T-cell (primary cell): ENCODE data around the gene S100A10. TPM values are rescaled to one million over a fixed set of nuclear protein-coding genes. Genes with fewer than 3 reads are reported as not detected.
A peak's percentile ranks its signal among the peaks of the same experiment; 100 is the strongest.

Experiments
- ATAC-seq, 4 experiments: fragments of 200-7000 bp in 3 of 4; fragments of 150-1000 bp in 1 of 4; cut with Tn5 transposase; replicated peaks in 1 of 4; 1 replicate in 3 of 4; 2 replicates in 1 of 4; pipeline ENCODE4 v1.10.0; 2021; ENCODE audit warnings: moderate library complexity in 3 of 4, mild to moderate bottlenecking in 2 of 4, moderate number of reproducible peaks in 1 of 4
- CTCF ChIA-PET, 2 donors: fragments of 300-600 bp; sonication (Branson Sonifier 250); formaldehyde crosslinking; loops; one replicate each; lab custom pipeline; 2022; ENCODE audit warnings: antibody characterized with exemption in 2 of 2; lab: Charles Lee
- POLR2A ChIA-PET, 2 donors: fragments of 300-600 bp; sonication (Branson Sonifier 250); formaldehyde crosslinking; loops; one replicate each; lab custom pipeline; 2022; ENCODE audit warnings: antibody characterized with exemption in 2 of 2; lab: Charles Lee
- DNase-seq, 35 experiments: peaks; one replicate each; pipeline versions ENCODE4 v3.0.0 to v3.0.0-alpha.2; 2013 to 2023
- H3K27ac ChIP-seq: one replicate; pipeline ENCODE4 v1.5.1; 2013; ENCODE audit warnings: low read length
- H3K27me3 ChIP-seq, 2 experiments: replicated peaks in 1 of 2; 1 replicate in 1 of 2; 2 replicates in 1 of 2; pipeline versions ENCODE4 v1.6.1 to v1.7.0; 2013; ENCODE audit warnings: low read length in 1 of 2, mixed read lengths in 1 of 2; ENCODE audit not compliant: control insufficient read depth in 2 of 2, insufficient read depth in 2 of 2; ENCODE audit errors: extremely low read depth in 1 of 2
- H3K36me3 ChIP-seq, 2 donors: 1 replicate in 1 of 2; 2 replicates in 1 of 2; pipeline versions ENCODE4 v1.6.1 to v1.7.0; 2013; ENCODE audit warnings: low read length in 1 of 2; ENCODE audit not compliant: control insufficient read depth in 2 of 2, insufficient read depth in 1 of 2; ENCODE audit errors: extremely low read depth in 1 of 2
- H3K4me1 ChIP-seq, 2 experiments: 1 replicate in 1 of 2; 2 replicates in 1 of 2; pipeline versions ENCODE4 v1.6.1 to v1.7.0; 2013; ENCODE audit warnings: low read length in 2 of 2, mixed read lengths in 1 of 2; ENCODE audit not compliant: insufficient read depth in 2 of 2, control insufficient read depth in 1 of 2; ENCODE audit errors: extremely low read depth in 1 of 2
- H3K4me3 ChIP-seq, 2 donors: 1 replicate in 1 of 2; 2 replicates in 1 of 2; pipeline versions ENCODE4 v1.5.1 to v1.7.0; 2013; ENCODE audit warnings: mild to moderate bottlenecking in 2 of 2, low read length in 1 of 2, moderate library complexity in 1 of 2; ENCODE audit not compliant: control insufficient read depth in 1 of 2; ENCODE audit errors: extremely low read depth in 1 of 2
- H3K9me3 ChIP-seq: 2 replicates; pipeline ENCODE4 v1.7.0; 2013
- H3K27ac Mint-ChIP-seq, 2 donors: one replicate each; pipeline ENCODE4 v1.8.0; 2020 to 2021; ENCODE audit warnings: mild to moderate bottlenecking in 2 of 2, mixed read lengths in 2 of 2
- H3K27me3 Mint-ChIP-seq, 2 donors: one replicate each; pipeline ENCODE4 v1.8.0; 2021 to 2022; ENCODE audit warnings: mixed read lengths in 2 of 2
- H3K36me3 Mint-ChIP-seq: one replicate; pipeline ENCODE4 v1.8.0; 2021; ENCODE audit warnings: mixed read lengths
- H3K4me1 Mint-ChIP-seq, 3 donors: one replicate each; pipeline ENCODE4 v1.8.0; 2020 to 2022; ENCODE audit warnings: mixed read lengths in 3 of 3, mild to moderate bottlenecking in 1 of 3
- H3K4me3 Mint-ChIP-seq, 3 donors: one replicate each; pipeline ENCODE4 v1.8.0; 2020 to 2022; ENCODE audit warnings: mild to moderate bottlenecking in 3 of 3, mixed read lengths in 3 of 3, moderate library complexity in 3 of 3
- H3K9me3 Mint-ChIP-seq, 3 donors: one replicate each; pipeline ENCODE4 v1.8.0; 2020 to 2022; ENCODE audit warnings: mixed read lengths in 3 of 3
- WGBS: methylation state at CpG from one replicate; pipeline ENCODE4 v1.1.5; 2013; ENCODE audit warnings: missing lambda C conversion rate; ENCODE audit not compliant: insufficient coverage; 5-methylcytosine and 5-hydroxymethylcytosine counted together
- total RNA-seq, 35 experiments: library from RNA in 6 of 35; stranded (reverse) in 6 of 35; fragments of 120-200 nt in 1 of 35; gene quantifications; one replicate each; pipeline versions ENCODE4 v1.2.1 to v1.2.4 and lab custom pipeline; 2013 to 2026

S100A10 gene
- total RNA-seq, 5 donors from 2014 or later (not counting 1 experiment from before 2014, with no cell fraction given), result 157 to 277 (median 264) TPM

DNA sequence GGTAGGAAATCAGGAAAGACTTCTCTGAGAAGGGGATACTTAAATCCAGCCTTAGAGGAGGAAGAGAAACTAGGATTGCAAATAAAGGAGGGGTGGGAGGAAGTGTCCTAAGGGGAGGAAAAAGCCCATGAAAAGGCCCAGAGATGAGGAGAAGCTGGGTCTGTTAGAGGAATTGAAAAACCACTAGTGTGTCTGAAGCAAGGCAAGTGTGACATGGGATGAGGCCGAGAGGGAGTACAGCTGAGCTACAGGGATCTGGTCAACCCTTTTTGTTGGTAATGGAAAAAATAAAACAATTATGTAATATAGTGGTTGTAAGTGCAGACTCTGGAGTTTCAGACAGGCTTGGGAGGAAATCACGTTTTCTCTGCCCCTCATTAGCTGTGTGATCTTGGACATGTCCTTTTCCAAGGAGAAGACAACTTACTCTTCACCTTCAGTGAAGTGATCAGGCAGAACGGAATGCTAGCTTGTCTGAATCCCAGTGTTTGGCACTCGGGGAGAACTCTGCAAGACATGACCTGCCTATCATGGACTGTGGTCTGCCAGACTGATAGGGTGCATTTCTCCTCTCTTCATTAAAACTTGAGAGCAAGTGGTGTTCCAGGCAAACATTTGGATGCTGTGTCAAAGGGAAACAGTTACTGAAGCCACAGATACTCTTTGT, 7.4 kb upstream of the S100A10 start:
- Mint-ChIP-seq H3K27me3 (peaks cover 7 to 9% of the 10 kb centered on the region in 2 donors), H3K27ac (no peak overlapping the region), H3K36me3 (no peaks in the 10 kb centered on the region), H3K4me3 (no peak overlapping the region), H3K9me3 (no peaks in the 10 kb centered on the region), H3K4me1 (peaks cover 0 to 5% (median under 1%) of the 10 kb centered on the region in 3 donors)
- Histone ChIP-seq H3K27ac (no peak overlapping the region), H3K9me3 (no peaks in the 10 kb centered on the region), H3K36me3 (no peaks in the 10 kb centered on the region), H3K27me3 (peaks cover 0 to 3% of the 10 kb centered on the region in 2 experiments), H3K4me3 (no peak overlapping the region), H3K4me1 (peaks cover 0 to 4% of the 10 kb centered on the region in 2 experiments)
- ChIA-PET POLR2A (interaction anchor here in 1 of 2 donors (0.6 to 1.1 kb wide), 2 partner anchors 95 to 1634 kb away, joined by 3 to 5 read pairs; no protein-coding TSS in a partner anchor), CTCF (interaction anchor here (0.6 to 7.7 kb wide), 35 partner anchors 9 to 550 kb away, joined by 3 to 95 read pairs (median 4); no protein-coding TSS in a partner anchor)
- ATAC-seq (no peak), DNase-seq (no peak)
- 85% methylated on average over 3 of the region's 4 CpGs for WGBS

DNA sequence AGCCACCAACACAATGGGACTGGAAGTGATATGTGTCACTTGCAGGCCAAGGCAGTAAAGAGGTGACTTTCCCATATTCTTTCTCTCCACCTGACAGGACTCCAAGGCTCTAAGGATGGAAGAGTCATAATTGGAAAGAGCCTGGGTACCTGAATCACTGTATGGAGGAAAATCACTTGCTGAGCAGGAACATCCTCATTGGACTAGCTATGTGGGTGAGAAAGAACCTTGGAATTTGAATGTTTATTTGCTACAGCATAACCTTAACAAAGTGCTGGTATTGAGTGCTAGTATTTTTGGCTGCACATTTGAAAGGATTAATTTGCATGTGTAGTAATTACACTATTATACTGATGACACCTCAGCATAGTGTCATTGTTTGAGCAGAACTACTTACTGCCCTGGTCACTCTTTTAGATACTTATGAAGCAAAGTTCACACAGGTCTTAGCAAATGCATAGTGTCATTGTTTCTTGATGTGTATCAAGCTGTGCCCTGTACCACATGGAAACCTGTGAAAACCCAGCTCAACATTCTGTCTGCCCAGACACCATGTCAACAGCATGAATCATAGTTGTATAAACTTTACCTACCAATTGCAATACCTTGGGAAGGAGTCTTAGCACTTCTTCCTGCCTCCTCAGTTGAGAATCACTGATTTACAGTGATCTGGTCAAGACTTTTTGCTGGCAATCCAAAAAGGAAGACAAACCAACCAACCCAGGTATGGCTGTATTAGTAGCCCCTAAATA, 5.1 kb upstream of the S100A10 start:
- no peak overlapping the region for H3K4me3 Mint-ChIP-seq
- no peak for DNase-seq

DNA sequence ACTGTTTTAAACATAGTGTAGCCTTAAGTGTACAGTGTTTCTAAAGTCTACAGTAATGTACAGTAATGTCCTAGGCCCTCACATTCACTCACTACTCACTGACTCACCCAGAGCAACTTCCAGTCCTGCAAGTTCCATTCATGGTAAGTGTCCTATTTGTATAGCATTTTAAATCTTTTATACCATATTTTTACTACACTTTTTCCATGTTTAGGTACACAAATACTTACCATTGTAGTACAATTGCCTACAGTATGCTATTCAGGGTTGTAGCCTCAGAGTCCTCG, 3.6 kb upstream of the S100A10 start:
- ChIA-PET POLR2A (no interaction called here), CTCF (interaction anchor here in 1 of 2 donors (1.2 to 6.6 kb wide), 2 partner anchors 28 to 106 kb away, joined by 4 to 95 read pairs; no protein-coding TSS in a partner anchor)
- no peak overlapping the region for H3K27ac ChIP-seq
- H3K4me1 ChIP-seq, result peaks cover 10 to 20% of the 10 kb centered on the region in 2 experiments
- DNase-seq (no peak), ATAC-seq (no peak)
- no peaks in the 10 kb centered on the region for H3K9me3 Mint-ChIP-seq
- no peaks in the 10 kb centered on the region for H3K9me3 ChIP-seq
- WGBS, result no CpG with 5 or more reads among the region's 1 CpG
- H3K27me3 Mint-ChIP-seq, result peaks cover 0 to 6% of the 10 kb centered on the region in 2 donors
- H3K27me3 ChIP-seq, result peaks cover 0 to 2% of the 10 kb centered on the region in 2 experiments
- H3K27ac Mint-ChIP-seq, result no peak overlapping the region
- H3K36me3 Mint-ChIP-seq, result no peaks in the 10 kb centered on the region
- no peaks in the 10 kb centered on the region for H3K36me3 ChIP-seq
- peaks cover 14 to 23% (median 15%) of the 10 kb centered on the region in 3 donors for H3K4me1 Mint-ChIP-seq
- H3K4me3 ChIP-seq, result no peak overlapping the region
- no peak overlapping the region for H3K4me3 Mint-ChIP-seq

More for the DNA sequence above, 5.1 kb upstream of the S100A10 start:
- no peak for ATAC-seq
- peaks cover 6 to 7% of the 10 kb centered on the region in 2 donors for H3K27me3 Mint-ChIP-seq
- no peak overlapping the region for H3K27ac Mint-ChIP-seq
- H3K4me3 ChIP-seq, result no peak overlapping the region
- no peaks in the 10 kb centered on the region for H3K9me3 ChIP-seq
- peaks cover 0 to 3% of the 10 kb centered on the region in 2 experiments for H3K27me3 ChIP-seq
- ChIA-PET POLR2A (interaction anchor here (0.5 to 0.7 kb wide), 2 partner anchors 36 to 323 kb away, joined by 3 to 5 read pairs; no protein-coding TSS in a partner anchor), CTCF (interaction anchor here (0.6 to 7.7 kb wide), 8 partner anchors 11 to 339 kb away, joined by 3 to 95 read pairs (median 4); partner anchors contain the start of gene THEM4 (in 1 of the 2))
- H3K27ac ChIP-seq, result no peak overlapping the region
- no peaks in the 10 kb centered on the region for H3K36me3 Mint-ChIP-seq
- peaks cover 4 to 12% of the 10 kb centered on the region in 2 experiments for H3K4me1 ChIP-seq
- peaks cover 5 to 15% (median 6%) of the 10 kb centered on the region in 3 donors for H3K4me1 Mint-ChIP-seq
- no peaks in the 10 kb centered on the region for H3K36me3 ChIP-seq
- H3K9me3 Mint-ChIP-seq, result no peaks in the 10 kb centered on the region

DNA sequence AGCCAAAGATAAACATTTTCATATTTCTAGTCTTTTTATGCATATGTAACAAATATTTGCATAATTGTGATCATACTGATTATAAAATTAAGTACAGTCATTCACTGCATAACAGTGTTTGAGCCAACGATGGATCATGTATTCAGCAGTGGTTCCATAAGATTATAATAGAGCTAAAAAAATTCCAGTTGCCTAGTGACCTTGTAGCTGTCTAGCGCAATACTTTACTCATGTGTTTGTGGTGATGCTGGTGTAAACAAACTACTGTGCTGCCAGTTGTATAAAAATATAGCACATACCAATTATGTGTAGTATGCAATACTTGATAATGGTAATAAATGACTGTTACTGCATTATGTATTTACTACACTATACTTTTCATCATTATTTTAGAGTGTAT, 2.1 kb upstream of the S100A10 start:
- WGBS, result no CpG with 5 or more reads among the region's 2 CpGs
- CTCF ChIA-PET, result interaction anchor here (0.6 to 3.1 kb wide), 10 partner anchors 9 to 195 kb away, joined by 3 to 19 read pairs (median 4); no protein-coding TSS in a partner anchor
- Histone ChIP-seq H3K4me3 (no peak overlapping the region), H3K27me3 (peaks cover 0 to 2% of the 10 kb centered on the region in 2 experiments), H3K4me1 (peaks cover 12 to 27% of the 10 kb centered on the region in 2 experiments), H3K36me3 (no peaks in the 10 kb centered on the region), H3K27ac (no peak overlapping the region), H3K9me3 (no peaks in the 10 kb centered on the region)
- POLR2A ChIA-PET, result interaction anchor here in 1 of 2 donors (0.9 to 1.0 kb wide), 2 partner anchors 28 to 104 kb away, joined by 3 to 8 read pairs; no protein-coding TSS in a partner anchor
- Mint-ChIP-seq H3K36me3 (peaks cover 3% of the 10 kb centered on the region), H3K4me3 (no peak overlapping the region), H3K9me3 (no peaks in the 10 kb centered on the region), H3K27ac (no peak overlapping the region), H3K4me1 (peaks cover 29 to 35% (median 29%) of the 10 kb centered on the region in 3 donors), H3K27me3 (peaks cover 0 to 5% of the 10 kb centered on the region in 2 donors)
- DNase-seq (peak in 1 of 35 experiments; percentile 24), ATAC-seq (no peak)

DNA sequence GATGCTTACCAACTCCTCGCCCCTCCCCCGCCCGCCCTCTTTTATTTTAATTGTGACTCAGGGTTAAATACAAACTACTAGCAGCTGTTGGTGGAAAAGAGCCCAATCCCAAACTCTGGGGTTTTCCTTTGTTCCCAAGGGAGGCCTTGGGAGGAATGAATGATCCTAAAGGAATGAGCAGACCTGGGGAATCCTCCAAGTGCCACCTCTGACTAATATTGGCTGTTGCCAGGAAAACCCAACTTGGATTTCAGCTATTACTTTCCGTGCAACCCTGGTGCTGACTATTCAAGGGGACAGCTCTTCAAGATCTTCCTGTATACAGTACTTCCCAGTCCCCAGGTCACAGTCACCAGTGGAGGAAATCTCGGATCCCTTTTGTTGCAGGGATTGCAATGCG, 1.3 kb upstream of the S100A10 start:
- Mint-ChIP-seq H3K27ac (peak overlapping the region; percentile 91), H3K27me3 (no peaks in the 10 kb centered on the region), H3K9me3 (no peaks in the 10 kb centered on the region), H3K4me3 (peak overlapping the region; percentile 31 to 70 (median 62)), H3K4me1 (peaks cover 35 to 43% (median 37%) of the 10 kb centered on the region in 3 donors), H3K36me3 (peaks cover 3% of the 10 kb centered on the region)
- ATAC-seq (no peak), DNase-seq (peak in 1 of 35 experiments; percentile 17)
- Histone ChIP-seq H3K4me1 (peaks cover 12 to 28% of the 10 kb centered on the region in 2 experiments), H3K4me3 (no peak overlapping the region), H3K27ac (peak overlapping the region; percentile 89), H3K36me3 (peaks cover 0 to 3% of the 10 kb centered on the region in 2 donors), H3K27me3 (peaks cover 0 to 2% of the 10 kb centered on the region in 2 experiments), H3K9me3 (no peaks in the 10 kb centered on the region)
- ChIA-PET CTCF (interaction anchor here in 1 of 2 donors (0.6 to 3.1 kb wide), 3 partner anchors 27 to 107 kb away, joined by 5 to 19 read pairs (median 17); no protein-coding TSS in a partner anchor), POLR2A (interaction anchor here in 1 of 2 donors (0.5 kb wide), 1 partner anchor 12 kb away, joined by 6 read pairs; no protein-coding TSS in a partner anchor)
- WGBS, result 100% methylated on average over 1 of the region's 6 CpGs
